WTC11 (cell line): ENCODE results near the gene CCDC12. TPM values are rescaled to one million over a fixed set of nuclear protein-coding genes. Genes with fewer than 3 reads are reported as not detected.
"Not testable (repeated sequence)": the region's sequence is repeated elsewhere in the genome, so short reads cannot be mapped to it uniquely, and the experiment has no call there.

Experiments
- ATAC-seq: fragments of 200-7000 bp; cut with Tn5 transposase; 2 replicates; pipeline ENCODE4 v1.10.0; 2021; ENCODE audit warnings: mild to moderate bottlenecking, moderate library complexity
- CTCF ChIA-PET: fragments of 300-600 bp; sonication (Branson Sonifier 250); formaldehyde crosslinking; loops from one replicate; lab custom pipeline; 2021; ENCODE audit warnings: antibody characterized with exemption; lab: Charles Lee
- POLR2A ChIA-PET: fragments of 350-600 bp; sonication (Branson Sonifier 250); formaldehyde crosslinking; loops from one replicate; lab custom pipeline; 2021; ENCODE audit warnings: antibody characterized with exemption; lab: Charles Lee
- DNase-seq: peaks from one replicate; pipeline ENCODE4 v3.0.0; 2021; ENCODE audit warnings: low spot score
- H3K27ac Mint-ChIP-seq: 2 replicates; pipeline ENCODE4 v1.8.0; 2021; ENCODE audit warnings: mixed read lengths
- H3K27me3 Mint-ChIP-seq: 2 replicates; pipeline ENCODE4 v1.8.0; 2021; ENCODE audit warnings: low read depth, mild to moderate bottlenecking, moderate library complexity, mixed read lengths
- H3K36me3 Mint-ChIP-seq: 2 replicates; pipeline ENCODE4 v1.8.0; 2021; ENCODE audit warnings: mixed read lengths
- H3K4me1 Mint-ChIP-seq: 2 replicates; pipeline ENCODE4 v1.8.0; 2022; ENCODE audit warnings: mixed read lengths
- H3K4me3 Mint-ChIP-seq: 2 replicates; pipeline ENCODE4 v1.8.0; 2021; ENCODE audit warnings: mild to moderate bottlenecking, moderate library complexity, mixed read lengths
- H3K9me3 Mint-ChIP-seq: 2 replicates; pipeline ENCODE4 v1.8.0; 2021; ENCODE audit warnings: mixed read lengths
- CBFB ChIP-seq: sonication (generic); formaldehyde crosslinking; IDR thresholded peaks from 2 replicates; pipeline ENCODE4 v1.8.1; 2022; ENCODE audit warnings: mild to moderate bottlenecking, low read depth, missing genetic modification reagents
- FOXJ3 ChIP-seq: sonication (generic); formaldehyde crosslinking; IDR thresholded peaks from 2 replicates; pipeline ENCODE4 v1.9.0; 2021; ENCODE audit warnings: missing genetic modification reagents, mild to moderate bottlenecking, borderline replicate concordance
- GTF2I ChIP-seq: fragments of 250-450 bp; sonication (Bioruptor Pico); conservative IDR thresholded peaks from 2 replicates; pipeline ENCODE4 v1.4.0; 2021; ENCODE audit warnings: mild to moderate bottlenecking
- MXD4 ChIP-seq: fragments of 250-450 bp; sonication (Bioruptor Pico); IDR thresholded peaks from 2 replicates; pipeline ENCODE4 v1.8.0; 2021; ENCODE audit warnings: mild to moderate bottlenecking, moderate library complexity, borderline replicate concordance
- NR2C2 ChIP-seq: sonication (generic); formaldehyde crosslinking; IDR thresholded peaks from 2 replicates; pipeline ENCODE4 v1.8.0; 2022; ENCODE audit warnings: mild to moderate bottlenecking, missing genetic modification reagents
- SOX15 ChIP-seq: fragments of 250-450 bp; sonication (Bioruptor Pico); IDR thresholded peaks from 2 replicates; pipeline ENCODE4 v1.9.0; 2021; ENCODE audit warnings: mild to moderate bottlenecking
- ZNF121 ChIP-seq: sonication (generic); formaldehyde crosslinking; IDR thresholded peaks from 2 replicates; pipeline ENCODE4 v1.8.0; 2023; ENCODE audit warnings: missing genetic modification reagents
- ZNF138 ChIP-seq: sonication (generic); formaldehyde crosslinking; conservative IDR thresholded peaks from 2 replicates; pipeline ENCODE4 v1.8.1; 2022; ENCODE audit warnings: mild to moderate bottlenecking, moderate library complexity, missing genetic modification reagents
- total RNA-seq: library from RNA; stranded (reverse); gene quantifications from 3 replicates; pipeline ENCODE4 v1.2.3, GENCODE V29; 2021
- TF ChIP-seq, protein P1 (sequence below): sonication (generic); formaldehyde crosslinking; IDR thresholded peaks from 2 replicates; pipeline ENCODE4 v1.8.1; 2023; ENCODE audit warnings: mild to moderate bottlenecking, missing genetic modification reagents, borderline replicate concordance
- TF ChIP-seq, protein P2 (sequence below): sonication (generic); formaldehyde crosslinking; IDR thresholded peaks from 2 replicates; pipeline ENCODE4 v1.8.1; 2022; ENCODE audit warnings: low read depth, mild to moderate bottlenecking, moderate library complexity, missing genetic modification reagents, borderline replicate concordance
- TF ChIP-seq, protein P3 (sequence below): sonication (generic); formaldehyde crosslinking; IDR thresholded peaks from 2 replicates; pipeline ENCODE4 v1.8.0; 2023; ENCODE audit warnings: mild to moderate bottlenecking, missing genetic modification reagents
- TF ChIP-seq, protein P4 (sequence below): sonication (generic); formaldehyde crosslinking; IDR thresholded peaks from 2 replicates; pipeline ENCODE4 v1.8.1; 2022; ENCODE audit warnings: low read depth, missing genetic modification reagents, borderline replicate concordance
- TF ChIP-seq, protein P5 (sequence below): sonication (generic); formaldehyde crosslinking; IDR thresholded peaks from 2 replicates; pipeline ENCODE4 v1.8.0; 2022; ENCODE audit warnings: mild to moderate bottlenecking, missing genetic modification reagents
- TF ChIP-seq, protein P6 (sequence below): sonication (generic); formaldehyde crosslinking; IDR thresholded peaks from 2 replicates; pipeline ENCODE4 v1.8.0; 2023; ENCODE audit warnings: missing genetic modification reagents
- TF ChIP-seq, protein P7 (sequence below): fragments of 250-450 bp; sonication (Bioruptor Pico); IDR thresholded peaks from 2 replicates; pipeline ENCODE4 v1.9.0; 2021; ENCODE audit warnings: mild to moderate bottlenecking

Gene CCDC12
- total RNA-seq, 1 experiment from 2014 or later = 59.1 TPM

DNA sequence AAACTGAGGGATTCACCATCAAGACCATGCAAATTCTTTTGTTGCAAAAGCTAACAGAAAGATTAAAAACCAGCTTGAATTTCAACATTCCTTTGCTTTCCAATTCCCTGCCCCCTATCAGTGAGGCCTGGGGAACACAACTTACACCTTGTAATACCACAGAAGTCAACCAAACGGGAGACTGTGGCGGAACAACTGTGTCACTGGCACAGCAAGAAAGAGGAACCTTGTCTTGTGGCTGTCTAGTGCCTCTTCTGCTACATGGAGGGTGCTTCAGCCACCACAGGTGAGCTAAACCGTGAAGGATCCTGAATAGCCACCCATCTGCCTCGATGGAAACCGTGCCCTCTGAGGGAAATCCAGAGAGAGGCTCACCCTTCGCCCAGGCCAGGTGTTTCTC is 11.4 kb downstream of the CCDC12 start (continued):
- TF ChIP-seq, protein P1, sequence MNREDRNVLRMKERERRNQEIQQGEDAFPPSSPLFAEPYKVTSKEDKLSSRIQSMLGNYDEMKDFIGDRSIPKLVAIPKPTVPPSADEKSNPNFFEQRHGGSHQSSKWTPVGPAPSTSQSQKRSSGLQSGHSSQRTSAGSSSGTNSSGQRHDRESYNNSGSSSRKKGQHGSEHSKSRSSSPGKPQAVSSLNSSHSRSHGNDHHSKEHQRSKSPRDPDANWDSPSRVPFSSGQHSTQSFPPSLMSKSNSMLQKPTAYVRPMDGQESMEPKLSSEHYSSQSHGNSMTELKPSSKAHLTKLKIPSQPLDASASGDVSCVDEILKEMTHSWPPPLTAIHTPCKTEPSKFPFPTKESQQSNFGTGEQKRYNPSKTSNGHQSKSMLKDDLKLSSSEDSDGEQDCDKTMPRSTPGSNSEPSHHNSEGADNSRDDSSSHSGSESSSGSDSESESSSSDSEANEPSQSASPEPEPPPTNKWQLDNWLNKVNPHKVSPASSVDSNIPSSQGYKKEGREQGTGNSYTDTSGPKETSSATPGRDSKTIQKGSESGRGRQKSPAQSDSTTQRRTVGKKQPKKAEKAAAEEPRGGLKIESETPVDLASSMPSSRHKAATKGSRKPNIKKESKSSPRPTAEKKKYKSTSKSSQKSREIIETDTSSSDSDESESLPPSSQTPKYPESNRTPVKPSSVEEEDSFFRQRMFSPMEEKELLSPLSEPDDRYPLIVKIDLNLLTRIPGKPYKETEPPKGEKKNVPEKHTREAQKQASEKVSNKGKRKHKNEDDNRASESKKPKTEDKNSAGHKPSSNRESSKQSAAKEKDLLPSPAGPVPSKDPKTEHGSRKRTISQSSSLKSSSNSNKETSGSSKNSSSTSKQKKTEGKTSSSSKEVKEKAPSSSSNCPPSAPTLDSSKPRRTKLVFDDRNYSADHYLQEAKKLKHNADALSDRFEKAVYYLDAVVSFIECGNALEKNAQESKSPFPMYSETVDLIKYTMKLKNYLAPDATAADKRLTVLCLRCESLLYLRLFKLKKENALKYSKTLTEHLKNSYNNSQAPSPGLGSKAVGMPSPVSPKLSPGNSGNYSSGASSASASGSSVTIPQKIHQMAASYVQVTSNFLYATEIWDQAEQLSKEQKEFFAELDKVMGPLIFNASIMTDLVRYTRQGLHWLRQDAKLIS (CRISPR knock-in tag) = no peak
- TF ChIP-seq ZNF121 (CRISPR knock-in tag) = no peak
- TF ChIP-seq, protein P2, sequence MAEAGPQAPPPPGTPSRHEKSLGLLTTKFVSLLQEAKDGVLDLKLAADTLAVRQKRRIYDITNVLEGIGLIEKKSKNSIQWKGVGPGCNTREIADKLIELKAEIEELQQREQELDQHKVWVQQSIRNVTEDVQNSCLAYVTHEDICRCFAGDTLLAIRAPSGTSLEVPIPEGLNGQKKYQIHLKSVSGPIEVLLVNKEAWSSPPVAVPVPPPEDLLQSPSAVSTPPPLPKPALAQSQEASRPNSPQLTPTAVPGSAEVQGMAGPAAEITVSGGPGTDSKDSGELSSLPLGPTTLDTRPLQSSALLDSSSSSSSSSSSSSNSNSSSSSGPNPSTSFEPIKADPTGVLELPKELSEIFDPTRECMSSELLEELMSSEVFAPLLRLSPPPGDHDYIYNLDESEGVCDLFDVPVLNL (CRISPR knock-in tag) = no peak

DNA sequence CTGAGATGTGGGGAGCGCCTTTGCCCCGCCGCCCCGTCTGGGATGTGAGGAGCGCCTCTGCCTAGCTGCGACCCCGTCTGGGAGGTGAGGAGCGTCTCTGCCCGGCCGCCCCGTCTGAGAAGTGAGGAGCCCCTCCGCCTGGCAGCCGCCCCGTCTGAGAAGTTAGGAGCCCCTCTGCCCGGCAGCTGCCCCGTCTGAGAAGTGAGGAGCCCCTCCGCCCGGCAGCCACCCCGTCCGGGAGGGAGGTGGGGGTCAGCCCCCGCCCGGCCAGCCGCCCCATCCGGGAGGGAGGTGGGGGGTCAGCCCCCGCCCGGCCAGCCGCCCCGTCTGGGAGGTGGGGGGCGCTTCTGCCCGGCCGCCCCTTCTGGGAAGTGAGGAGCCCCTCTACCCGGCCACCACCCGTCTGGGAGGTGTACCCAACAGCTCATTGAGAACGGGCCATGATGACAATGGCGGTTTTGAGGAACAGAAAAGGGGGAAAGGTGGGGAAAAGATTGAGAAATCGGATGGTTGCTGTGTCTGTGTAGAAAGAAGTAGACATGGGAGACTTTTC is 12.4 kb downstream of the CCDC12 start:
- DNase-seq, POLR2A ChIA-PET, CTCF ChIA-PET, H3K4me3 Mint-ChIP-seq, H3K27ac Mint-ChIP-seq, H3K9me3 Mint-ChIP-seq, ATAC-seq, H3K27me3 Mint-ChIP-seq: not testable (repeated sequence)
- peaks cover 43% of the 10 kb centered on the region for H3K4me1 Mint-ChIP-seq
- peaks cover 28% of the 10 kb centered on the region for H3K36me3 Mint-ChIP-seq

DNA sequence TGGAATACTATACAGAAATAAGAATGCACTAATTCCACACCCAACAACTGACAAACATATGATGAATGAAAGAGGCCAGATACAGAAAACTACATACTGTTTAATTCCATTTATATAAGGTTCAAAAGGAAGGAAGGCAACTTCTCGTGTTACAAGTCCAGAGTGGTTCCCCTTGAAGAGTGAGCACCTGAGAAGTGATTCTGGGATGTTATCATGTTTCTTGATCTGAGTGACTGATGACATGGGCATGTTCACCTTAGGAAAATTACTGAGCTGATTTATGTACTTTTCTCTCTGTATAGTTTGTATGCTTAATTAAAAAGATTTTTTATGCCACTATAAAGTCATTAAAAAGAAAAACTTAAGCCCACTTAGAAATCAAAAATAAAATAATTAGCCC is 13.6 kb downstream of the CCDC12 start:
- POLR2A ChIA-PET = no interaction called here
- TF ChIP-seq, protein P3, sequence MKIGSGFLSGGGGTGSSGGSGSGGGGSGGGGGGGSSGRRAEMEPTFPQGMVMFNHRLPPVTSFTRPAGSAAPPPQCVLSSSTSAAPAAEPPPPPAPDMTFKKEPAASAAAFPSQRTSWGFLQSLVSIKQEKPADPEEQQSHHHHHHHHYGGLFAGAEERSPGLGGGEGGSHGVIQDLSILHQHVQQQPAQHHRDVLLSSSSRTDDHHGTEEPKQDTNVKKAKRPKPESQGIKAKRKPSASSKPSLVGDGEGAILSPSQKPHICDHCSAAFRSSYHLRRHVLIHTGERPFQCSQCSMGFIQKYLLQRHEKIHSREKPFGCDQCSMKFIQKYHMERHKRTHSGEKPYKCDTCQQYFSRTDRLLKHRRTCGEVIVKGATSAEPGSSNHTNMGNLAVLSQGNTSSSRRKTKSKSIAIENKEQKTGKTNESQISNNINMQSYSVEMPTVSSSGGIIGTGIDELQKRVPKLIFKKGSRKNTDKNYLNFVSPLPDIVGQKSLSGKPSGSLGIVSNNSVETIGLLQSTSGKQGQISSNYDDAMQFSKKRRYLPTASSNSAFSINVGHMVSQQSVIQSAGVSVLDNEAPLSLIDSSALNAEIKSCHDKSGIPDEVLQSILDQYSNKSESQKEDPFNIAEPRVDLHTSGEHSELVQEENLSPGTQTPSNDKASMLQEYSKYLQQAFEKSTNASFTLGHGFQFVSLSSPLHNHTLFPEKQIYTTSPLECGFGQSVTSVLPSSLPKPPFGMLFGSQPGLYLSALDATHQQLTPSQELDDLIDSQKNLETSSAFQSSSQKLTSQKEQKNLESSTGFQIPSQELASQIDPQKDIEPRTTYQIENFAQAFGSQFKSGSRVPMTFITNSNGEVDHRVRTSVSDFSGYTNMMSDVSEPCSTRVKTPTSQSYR (CRISPR knock-in tag) = no peak
- TF ChIP-seq, protein P2 (CRISPR knock-in tag) = no peak
- TF ChIP-seq GTF2I (CRISPR knock-in tag) = no peak
- TF ChIP-seq, protein P4, sequence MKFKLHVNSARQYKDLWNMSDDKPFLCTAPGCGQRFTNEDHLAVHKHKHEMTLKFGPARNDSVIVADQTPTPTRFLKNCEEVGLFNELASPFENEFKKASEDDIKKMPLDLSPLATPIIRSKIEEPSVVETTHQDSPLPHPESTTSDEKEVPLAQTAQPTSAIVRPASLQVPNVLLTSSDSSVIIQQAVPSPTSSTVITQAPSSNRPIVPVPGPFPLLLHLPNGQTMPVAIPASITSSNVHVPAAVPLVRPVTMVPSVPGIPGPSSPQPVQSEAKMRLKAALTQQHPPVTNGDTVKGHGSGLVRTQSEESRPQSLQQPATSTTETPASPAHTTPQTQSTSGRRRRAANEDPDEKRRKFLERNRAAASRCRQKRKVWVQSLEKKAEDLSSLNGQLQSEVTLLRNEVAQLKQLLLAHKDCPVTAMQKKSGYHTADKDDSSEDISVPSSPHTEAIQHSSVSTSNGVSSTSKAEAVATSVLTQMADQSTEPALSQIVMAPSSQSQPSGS = no peak
- TF ChIP-seq ZNF138 (CRISPR knock-in tag) = no peak
- no peak for TF ChIP-seq NR2C2 (CRISPR knock-in tag)
- no peak for TF ChIP-seq SOX15 (CRISPR knock-in tag)
- no peak for TF ChIP-seq MXD4
- TF ChIP-seq, protein P5, sequence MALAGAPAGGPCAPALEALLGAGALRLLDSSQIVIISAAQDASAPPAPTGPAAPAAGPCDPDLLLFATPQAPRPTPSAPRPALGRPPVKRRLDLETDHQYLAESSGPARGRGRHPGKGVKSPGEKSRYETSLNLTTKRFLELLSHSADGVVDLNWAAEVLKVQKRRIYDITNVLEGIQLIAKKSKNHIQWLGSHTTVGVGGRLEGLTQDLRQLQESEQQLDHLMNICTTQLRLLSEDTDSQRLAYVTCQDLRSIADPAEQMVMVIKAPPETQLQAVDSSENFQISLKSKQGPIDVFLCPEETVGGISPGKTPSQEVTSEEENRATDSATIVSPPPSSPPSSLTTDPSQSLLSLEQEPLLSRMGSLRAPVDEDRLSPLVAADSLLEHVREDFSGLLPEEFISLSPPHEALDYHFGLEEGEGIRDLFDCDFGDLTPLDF (CRISPR knock-in tag) = no peak
- TF ChIP-seq, protein P6, sequence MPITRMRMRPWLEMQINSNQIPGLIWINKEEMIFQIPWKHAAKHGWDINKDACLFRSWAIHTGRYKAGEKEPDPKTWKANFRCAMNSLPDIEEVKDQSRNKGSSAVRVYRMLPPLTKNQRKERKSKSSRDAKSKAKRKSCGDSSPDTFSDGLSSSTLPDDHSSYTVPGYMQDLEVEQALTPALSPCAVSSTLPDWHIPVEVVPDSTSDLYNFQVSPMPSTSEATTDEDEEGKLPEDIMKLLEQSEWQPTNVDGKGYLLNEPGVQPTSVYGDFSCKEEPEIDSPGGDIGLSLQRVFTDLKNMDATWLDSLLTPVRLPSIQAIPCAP (CRISPR knock-in tag) = no peak
- no peak for TF ChIP-seq FOXJ3 (CRISPR knock-in tag)
- TF ChIP-seq, protein P7, sequence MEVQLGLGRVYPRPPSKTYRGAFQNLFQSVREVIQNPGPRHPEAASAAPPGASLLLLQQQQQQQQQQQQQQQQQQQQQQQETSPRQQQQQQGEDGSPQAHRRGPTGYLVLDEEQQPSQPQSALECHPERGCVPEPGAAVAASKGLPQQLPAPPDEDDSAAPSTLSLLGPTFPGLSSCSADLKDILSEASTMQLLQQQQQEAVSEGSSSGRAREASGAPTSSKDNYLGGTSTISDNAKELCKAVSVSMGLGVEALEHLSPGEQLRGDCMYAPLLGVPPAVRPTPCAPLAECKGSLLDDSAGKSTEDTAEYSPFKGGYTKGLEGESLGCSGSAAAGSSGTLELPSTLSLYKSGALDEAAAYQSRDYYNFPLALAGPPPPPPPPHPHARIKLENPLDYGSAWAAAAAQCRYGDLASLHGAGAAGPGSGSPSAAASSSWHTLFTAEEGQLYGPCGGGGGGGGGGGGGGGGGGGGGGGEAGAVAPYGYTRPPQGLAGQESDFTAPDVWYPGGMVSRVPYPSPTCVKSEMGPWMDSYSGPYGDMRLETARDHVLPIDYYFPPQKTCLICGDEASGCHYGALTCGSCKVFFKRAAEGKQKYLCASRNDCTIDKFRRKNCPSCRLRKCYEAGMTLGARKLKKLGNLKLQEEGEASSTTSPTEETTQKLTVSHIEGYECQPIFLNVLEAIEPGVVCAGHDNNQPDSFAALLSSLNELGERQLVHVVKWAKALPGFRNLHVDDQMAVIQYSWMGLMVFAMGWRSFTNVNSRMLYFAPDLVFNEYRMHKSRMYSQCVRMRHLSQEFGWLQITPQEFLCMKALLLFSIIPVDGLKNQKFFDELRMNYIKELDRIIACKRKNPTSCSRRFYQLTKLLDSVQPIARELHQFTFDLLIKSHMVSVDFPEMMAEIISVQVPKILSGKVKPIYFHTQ = no peak
- TF ChIP-seq CBFB (CRISPR knock-in tag) = no peak

More for the DNA sequence above, 13.6 kb downstream of the CCDC12 start:
- Mint-ChIP-seq H3K27me3 (no peaks in the 10 kb centered on the region), H3K36me3 (peaks cover 28% of the 10 kb centered on the region), H3K27ac (no peak overlapping the region), H3K9me3 (peaks cover 6% of the 10 kb centered on the region), H3K4me1 (peaks cover 48% of the 10 kb centered on the region), H3K4me3 (no peak overlapping the region)
- DNase-seq = no peak
- CTCF ChIA-PET = no interaction called here
- no peak for ATAC-seq
